Bronchial smooth muscle cell (primary cell): Measurements from ENCODE around the gene SPHK1. TPM values are rescaled to one million over a fixed set of nuclear protein-coding genes. Genes with fewer than 3 reads are reported as not detected.

Source experiments
- total RNA-seq: library from RNA; depleted of rRNA; stranded (reverse); fragments of >200 nt; gene quantifications from 2 replicates; pipeline ENCODE4 v1.2.1, GENCODE V29; 2014

Gene SPHK1, protein sequence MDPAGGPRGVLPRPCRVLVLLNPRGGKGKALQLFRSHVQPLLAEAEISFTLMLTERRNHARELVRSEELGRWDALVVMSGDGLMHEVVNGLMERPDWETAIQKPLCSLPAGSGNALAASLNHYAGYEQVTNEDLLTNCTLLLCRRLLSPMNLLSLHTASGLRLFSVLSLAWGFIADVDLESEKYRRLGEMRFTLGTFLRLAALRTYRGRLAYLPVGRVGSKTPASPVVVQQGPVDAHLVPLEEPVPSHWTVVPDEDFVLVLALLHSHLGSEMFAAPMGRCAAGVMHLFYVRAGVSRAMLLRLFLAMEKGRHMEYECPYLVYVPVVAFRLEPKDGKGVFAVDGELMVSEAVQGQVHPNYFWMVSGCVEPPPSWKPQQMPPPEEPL
- total RNA-seq: 18.4 and 24.6 TPM in 2 replicates

DNA sequence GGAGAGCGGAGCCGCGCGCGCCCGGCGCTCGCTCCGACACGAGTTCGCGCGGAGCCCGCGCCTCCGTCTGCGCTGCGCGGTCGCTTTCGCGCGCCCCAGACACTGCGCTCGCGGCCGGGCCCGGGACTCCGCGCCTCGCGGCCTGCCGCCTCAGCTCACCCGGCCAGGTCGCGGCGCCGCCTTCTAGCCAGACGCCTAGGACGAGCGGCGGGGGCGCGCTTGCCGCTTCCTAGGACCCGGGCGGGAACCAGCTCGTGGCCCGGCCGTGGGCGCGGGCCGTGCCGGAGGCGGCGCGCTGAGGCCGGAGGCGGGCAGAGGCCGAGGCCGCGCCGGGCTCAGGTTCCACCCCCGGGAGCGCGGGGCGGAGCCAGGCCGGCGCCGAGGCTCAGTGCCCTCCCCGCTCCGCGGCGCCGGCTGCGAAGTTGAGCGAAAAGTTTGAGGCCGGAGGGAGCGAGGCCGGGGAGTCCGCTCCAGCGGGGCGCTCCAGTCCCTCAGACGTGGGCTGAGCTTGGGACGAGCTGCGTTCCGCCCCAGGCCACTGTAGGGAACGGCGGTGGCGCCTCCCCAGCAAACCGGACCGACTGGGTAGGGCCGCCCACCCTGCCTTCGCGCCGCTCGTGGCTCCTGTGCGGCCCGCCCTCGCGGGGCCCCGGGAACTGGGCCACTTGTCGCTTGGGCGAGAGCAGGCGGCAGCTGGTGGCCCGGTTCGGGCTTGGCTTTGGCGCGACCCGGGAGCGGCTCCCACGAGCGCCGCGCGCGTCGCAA, at the start of gene SPHK1:
TSS of gene SPHK1 (plus strand) at position 388 of the 765 bp plus-strand sequence. CDS start 1,036 bp downstream, outside the sequence.

DNA sequence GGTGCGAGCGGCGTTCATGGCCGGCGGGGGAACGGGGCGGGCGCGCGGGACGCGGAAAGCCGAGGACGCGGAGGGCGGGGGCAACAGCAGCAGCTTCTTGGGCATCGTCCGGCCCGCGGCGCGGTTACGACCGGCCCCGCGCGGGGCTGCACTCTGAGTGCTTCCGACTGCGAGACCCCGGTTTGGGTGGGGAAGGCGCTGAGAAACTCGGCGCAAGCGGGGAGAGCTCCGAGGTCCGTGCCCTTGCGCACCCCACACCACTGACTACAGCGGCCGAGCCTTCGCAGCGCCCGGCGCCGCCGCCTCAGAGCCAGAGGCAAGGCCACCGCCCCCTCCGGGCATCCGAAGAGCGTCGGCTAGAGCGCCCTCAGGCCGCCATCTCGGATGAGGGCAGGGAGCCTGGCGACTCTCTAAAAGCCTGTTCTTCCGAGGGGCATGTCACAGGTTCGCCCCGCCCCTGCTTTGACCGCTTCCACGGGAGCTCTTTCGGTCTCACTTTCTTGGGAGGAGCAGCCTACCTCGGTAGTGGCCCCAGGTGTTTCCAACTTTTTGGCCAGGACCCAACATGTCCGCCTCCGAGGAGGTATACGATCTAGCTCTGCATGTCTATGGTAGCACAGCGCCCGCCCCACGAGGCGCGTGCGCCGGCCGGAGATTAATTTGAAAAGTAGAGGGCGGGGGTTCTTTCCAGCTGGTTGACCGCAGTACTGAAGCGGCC, 30.7 kb upstream of the SPHK1 start, which contains the start of gene PRPSAP1:
TSS of gene PRPSAP1 (minus strand) at position 318 of the 718 bp plus-strand sequence. CDS start at position 105, 213 bp downstream.

Other genes starting within 250 kb of the SPHK1 start
- not detected in 2 replicates for gene FOXJ1, start 243.4 kb upstream of the SPHK1 start, total RNA-seq
- 0.32 and 0.34 TPM in 2 replicates for gene RNF157, start 144.1 kb upstream of the SPHK1 start, total RNA-seq
- 1.5 and 1.9 TPM in 2 replicates for gene UBALD2, start 119.3 kb upstream of the SPHK1 start, total RNA-seq
- 3.0 and 5.5 TPM in 2 replicates for gene QRICH2, start 76.3 kb upstream of the SPHK1 start, total RNA-seq
- 24.7 and 40.4 TPM in 2 replicates for gene PRPSAP1, start 30.7 kb upstream of the SPHK1 start, total RNA-seq
- gene UBE2O, start 68.5 kb downstream of the SPHK1 start, total RNA-seq: 19.4 and 23.3 TPM in 2 replicates
- not detected in 2 replicates for gene AANAT, start 83.0 kb downstream of the SPHK1 start, total RNA-seq
- 1.1 and 3.0 TPM in 2 replicates for gene RHBDF2, start 116.8 kb downstream of the SPHK1 start, total RNA-seq
- 65.3 and 86.2 TPM in 2 replicates for gene CYGB, start 153.1 kb downstream of the SPHK1 start, total RNA-seq
- gene PRCD, start 155.4 kb downstream of the SPHK1 start, total RNA-seq: 8.0 and 11.2 TPM in 2 replicates
- gene ST6GALNAC2, start 201.3 kb downstream of the SPHK1 start, total RNA-seq: 1.0 and 1.4 TPM in 2 replicates